ENCODE results near the gene CASKIN2.

Gene CASKIN2

DNA sequence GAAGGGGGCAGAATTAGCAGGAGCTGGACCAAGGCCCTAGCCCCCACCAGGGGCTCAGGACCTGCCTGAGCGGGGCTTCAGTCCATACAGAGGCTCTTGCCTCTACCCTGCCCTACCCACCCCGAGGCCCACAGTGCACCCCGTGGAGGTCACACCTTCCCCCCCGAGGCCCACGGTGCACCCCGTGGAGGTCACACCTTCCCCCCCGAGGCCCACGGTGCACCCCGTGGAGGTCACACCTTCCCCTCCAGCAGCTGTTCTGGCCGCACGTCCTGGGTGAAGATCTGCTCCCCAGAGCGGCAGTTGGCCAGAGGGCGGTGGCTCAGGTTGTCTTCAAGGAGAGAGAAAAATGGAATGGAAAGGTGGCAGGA, 11.4 kb downstream of the CASKIN2 start:
- Histone ChIP-seq H3K4me2 (ENCODE audit: low read depth, low read length) (no peak overlapping the region), H2AFZ (ENCODE audit: low read length) (no peak overlapping the region), H3K27me3 (replicated peaks; ENCODE audit: insufficient read depth, low read length) (no peaks in the 10 kb centered on the region), H3K4me3 (ENCODE audit: low read length) (no peak overlapping the region), H3K36me3 (replicated peaks; ENCODE audit: insufficient read depth, low read length) (no peaks in the 10 kb centered on the region), H3K4me1 (ENCODE audit: low read length) (no peaks in the 10 kb centered on the region), H4K20me1 (ENCODE audit: insufficient read depth, low read length) (no peaks in the 10 kb centered on the region), H3F3A (ENCODE audit: insufficient read depth, low read length) (no peaks in the 10 kb centered on the region), H3K9me2 (replicated peaks; ENCODE audit: insufficient read depth, low read length) (no peaks in the 10 kb centered on the region), H3K9ac (ENCODE audit: low read length) (no peak overlapping the region), H3K79me2 (ENCODE audit: low read length) (no peaks in the 10 kb centered on the region), H3K27ac (ENCODE audit: low read length) (no peak overlapping the region), H3K9me3 (replicated peaks; ENCODE audit: insufficient read depth, low read length) (no peaks in the 10 kb centered on the region)
- DNase-seq = no peak
- TF ChIP-seq, protein P1, sequence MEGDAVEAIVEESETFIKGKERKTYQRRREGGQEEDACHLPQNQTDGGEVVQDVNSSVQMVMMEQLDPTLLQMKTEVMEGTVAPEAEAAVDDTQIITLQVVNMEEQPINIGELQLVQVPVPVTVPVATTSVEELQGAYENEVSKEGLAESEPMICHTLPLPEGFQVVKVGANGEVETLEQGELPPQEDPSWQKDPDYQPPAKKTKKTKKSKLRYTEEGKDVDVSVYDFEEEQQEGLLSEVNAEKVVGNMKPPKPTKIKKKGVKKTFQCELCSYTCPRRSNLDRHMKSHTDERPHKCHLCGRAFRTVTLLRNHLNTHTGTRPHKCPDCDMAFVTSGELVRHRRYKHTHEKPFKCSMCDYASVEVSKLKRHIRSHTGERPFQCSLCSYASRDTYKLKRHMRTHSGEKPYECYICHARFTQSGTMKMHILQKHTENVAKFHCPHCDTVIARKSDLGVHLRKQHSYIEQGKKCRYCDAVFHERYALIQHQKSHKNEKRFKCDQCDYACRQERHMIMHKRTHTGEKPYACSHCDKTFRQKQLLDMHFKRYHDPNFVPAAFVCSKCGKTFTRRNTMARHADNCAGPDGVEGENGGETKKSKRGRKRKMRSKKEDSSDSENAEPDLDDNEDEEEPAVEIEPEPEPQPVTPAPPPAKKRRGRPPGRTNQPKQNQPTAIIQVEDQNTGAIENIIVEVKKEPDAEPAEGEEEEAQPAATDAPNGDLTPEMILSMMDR (IDR thresholded peaks at IDR 0.05; ENCODE audit: low read length) = no peak
- TF ChIP-seq EZH2 (optimal IDR thresholded peaks at IDR 0.05; ENCODE audit: low read depth, low read length) (no peak), EZH2phosphoT487 (IDR thresholded peaks at IDR 0.05; ENCODE audit: low read length) (no peak)

DNA sequence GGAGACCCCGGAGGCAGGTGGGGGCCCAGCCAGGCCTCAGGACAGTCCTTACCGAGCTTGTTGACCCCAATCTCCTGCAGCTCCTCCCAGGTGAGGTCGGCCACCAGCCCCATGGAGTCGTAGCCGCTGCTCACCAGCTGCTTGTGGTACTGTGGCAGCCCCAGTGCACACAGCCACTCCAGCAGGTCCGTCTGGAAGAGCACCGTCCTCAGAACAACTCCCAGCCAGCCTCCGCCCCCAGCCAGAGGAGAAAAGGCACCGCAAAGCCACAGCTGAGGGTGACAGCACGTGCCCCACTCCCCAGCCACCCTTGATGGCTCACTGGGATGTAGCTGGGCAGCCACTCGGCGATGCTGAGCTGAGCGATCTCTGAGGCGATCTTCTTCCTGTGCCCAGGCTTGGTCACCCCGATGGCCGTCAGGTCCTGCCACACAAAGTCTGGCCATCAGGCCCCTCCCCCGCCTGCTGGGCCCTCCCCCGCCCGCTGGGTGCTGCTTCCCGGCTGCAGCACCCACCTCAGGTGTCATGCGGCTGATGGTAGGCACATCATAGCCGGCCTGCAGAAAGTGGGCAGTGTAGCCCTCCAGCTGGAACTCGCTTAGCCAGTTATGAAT, 11.9 kb downstream of the CASKIN2 start:
- Histone ChIP-seq H2AFZ (ENCODE audit: low read length) (no peak overlapping the region), H3K4me2 (ENCODE audit: low read depth, low read length) (no peak overlapping the region), H3K9ac (ENCODE audit: low read length) (no peak overlapping the region), H3K36me3 (replicated peaks; ENCODE audit: insufficient read depth, low read length) (no peaks in the 10 kb centered on the region), H3K79me2 (ENCODE audit: low read length) (no peaks in the 10 kb centered on the region), H3K9me2 (replicated peaks; ENCODE audit: insufficient read depth, low read length) (no peaks in the 10 kb centered on the region), H4K20me1 (ENCODE audit: insufficient read depth, low read length) (no peaks in the 10 kb centered on the region), H3K4me3 (ENCODE audit: low read length) (no peak overlapping the region), H3K4me1 (ENCODE audit: low read length) (no peaks in the 10 kb centered on the region), H3K9me3 (replicated peaks; ENCODE audit: insufficient read depth, low read length) (no peaks in the 10 kb centered on the region), H3K27me3 (replicated peaks; ENCODE audit: insufficient read depth, low read length) (no peaks in the 10 kb centered on the region), H3F3A (ENCODE audit: insufficient read depth, low read length) (no peaks in the 10 kb centered on the region), H3K27ac (ENCODE audit: low read length) (no peak overlapping the region)
- no peak for TF ChIP-seq EZH2phosphoT487 (IDR thresholded peaks at IDR 0.05; ENCODE audit: low read length)
- TF ChIP-seq EZH2 (optimal IDR thresholded peaks at IDR 0.05; ENCODE audit: low read depth, low read length) = no peak
- TF ChIP-seq, protein P1 (IDR thresholded peaks at IDR 0.05; ENCODE audit: low read length) = no peak
- no peak for DNase-seq

DNA sequence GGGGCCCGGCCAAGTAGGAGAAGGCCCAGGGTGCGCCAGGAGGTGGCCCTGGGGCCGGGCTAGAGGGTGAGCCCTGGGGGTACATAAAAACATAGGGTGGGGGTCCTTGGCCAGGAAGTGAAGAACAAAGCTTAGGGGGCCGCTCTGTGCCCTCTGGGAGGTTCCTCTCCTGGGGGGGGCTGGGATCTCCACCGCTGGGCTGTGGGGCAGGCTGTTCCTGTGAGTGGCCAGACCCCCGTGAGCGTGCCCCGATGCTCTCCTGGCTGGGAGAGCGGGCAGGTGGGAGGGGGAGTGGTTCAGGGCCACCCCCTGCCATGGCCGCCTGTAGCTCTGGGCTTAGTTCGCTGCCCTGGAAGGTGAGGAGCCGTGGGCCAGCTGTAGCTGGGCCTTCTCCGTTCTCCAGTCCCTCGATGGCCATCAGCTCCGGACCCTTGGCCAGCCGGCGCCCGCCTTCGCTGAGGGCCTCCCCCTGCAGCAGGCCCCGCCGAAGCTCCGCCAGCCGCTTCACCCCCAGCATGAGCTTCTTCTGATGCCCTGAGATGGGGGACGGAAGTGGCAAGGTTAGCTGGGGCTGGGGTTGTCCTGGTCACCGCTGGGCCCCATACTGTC, 12.5 kb downstream of the CASKIN2 start:
- TF ChIP-seq EZH2phosphoT487 (IDR thresholded peaks at IDR 0.05; ENCODE audit: low read length) (no peak), EZH2 (optimal IDR thresholded peaks at IDR 0.05; ENCODE audit: low read depth, low read length) (no peak)
- TF ChIP-seq, protein P1 (IDR thresholded peaks at IDR 0.05; ENCODE audit: low read length) = no peak
- no peak overlapping the region for H3K9ac ChIP-seq (ENCODE audit: low read length)

More for the DNA sequence above, 12.5 kb downstream of the CASKIN2 start:
- H3K4me1 ChIP-seq (ENCODE audit: low read length) = no peaks in the 10 kb centered on the region
- H4K20me1 ChIP-seq (ENCODE audit: insufficient read depth, low read length) = no peaks in the 10 kb centered on the region
- H3K4me2 ChIP-seq (ENCODE audit: low read depth, low read length) = no peak overlapping the region
- H3K27ac ChIP-seq (ENCODE audit: low read length) = no peak overlapping the region
- no peaks in the 10 kb centered on the region for H3K9me3 ChIP-seq (replicated peaks; ENCODE audit: insufficient read depth, low read length)
- H3K79me2 ChIP-seq (ENCODE audit: low read length) = no peaks in the 10 kb centered on the region
- no peaks in the 10 kb centered on the region for H3K27me3 ChIP-seq (replicated peaks; ENCODE audit: insufficient read depth, low read length)
- H3K36me3 ChIP-seq (replicated peaks; ENCODE audit: insufficient read depth, low read length) = no peaks in the 10 kb centered on the region
- no peak overlapping the region for H3K4me3 ChIP-seq (ENCODE audit: low read length)
- DNase-seq = no peak
- no peaks in the 10 kb centered on the region for H3F3A ChIP-seq (ENCODE audit: insufficient read depth, low read length)
- no peaks in the 10 kb centered on the region for H3K9me2 ChIP-seq (replicated peaks; ENCODE audit: insufficient read depth, low read length)
- H2AFZ ChIP-seq (ENCODE audit: low read length) = no peak overlapping the region

Data from MM.1S (cell line).